Progenitor cell of endocrine pancreas (in vitro differentiated cells): ENCODE data around the gene SLC39A12. TPM values are rescaled to one million over a fixed set of nuclear protein-coding genes. Genes with fewer than 3 reads are reported as not detected.

Experiments
- DNase-seq: peaks from one replicate; pipeline ENCODE4 v3.0.0; 2021; ENCODE audit warnings: low spot score; ENCODE audit not compliant: unreplicated experiment
- H3K27ac Mint-ChIP-seq: 2 replicates; pipeline ENCODE4 v1.8.0; 2021; ENCODE audit warnings: mild to moderate bottlenecking, moderate library complexity, mixed read lengths
- H3K27me3 Mint-ChIP-seq: 2 replicates; pipeline ENCODE4 v1.8.0; 2021; ENCODE audit warnings: mixed read lengths
- H3K36me3 Mint-ChIP-seq: 2 replicates; pipeline ENCODE4 v1.8.0; 2022; ENCODE audit warnings: mixed read lengths; ENCODE audit not compliant: insufficient read depth
- H3K4me1 Mint-ChIP-seq: 2 replicates; pipeline ENCODE4 v1.8.0; 2021; ENCODE audit warnings: low read depth, mixed read lengths
- H3K4me3 Mint-ChIP-seq: 2 replicates; pipeline ENCODE4 v1.8.0; 2021; ENCODE audit warnings: low read depth, mild to moderate bottlenecking, moderate library complexity, mixed read lengths
- H3K9me3 Mint-ChIP-seq: 2 replicates; pipeline ENCODE4 v1.8.0; 2021; ENCODE audit warnings: low read depth, mixed read lengths
- total RNA-seq: library from RNA; stranded (reverse); gene quantifications from 2 replicates; pipeline ENCODE4 v1.2.1, GENCODE V29; 2021
- TF ChIP-seq, protein P1 (sequence below): fragments of 200-600 bp; sonication (generic); IDR thresholded peaks from one replicate; pipeline ENCODE4 v1.5.0; 2021; ENCODE audit warnings: antibody characterized with exemption, mild to moderate bottlenecking; ENCODE audit not compliant: unreplicated experiment

The SLC39A12 gene
- total RNA-seq, 1 donor from 2014 or later: not detected

GRCh38 chr10:17910125-17910789, 41.5 kb upstream of the SLC39A12 start:
- Mint-ChIP-seq H3K9me3 (peaks cover 6% of the 10 kb centered on the region), H3K36me3 (peaks cover 1% of the 10 kb centered on the region), H3K4me1 (peaks cover 11% of the 10 kb centered on the region), H3K27me3 (peaks cover 15% of the 10 kb centered on the region), H3K4me3 (no peak overlapping the region), H3K27ac (no peak overlapping the region)
- no peak for DNase-seq
- TF ChIP-seq, protein P1, sequence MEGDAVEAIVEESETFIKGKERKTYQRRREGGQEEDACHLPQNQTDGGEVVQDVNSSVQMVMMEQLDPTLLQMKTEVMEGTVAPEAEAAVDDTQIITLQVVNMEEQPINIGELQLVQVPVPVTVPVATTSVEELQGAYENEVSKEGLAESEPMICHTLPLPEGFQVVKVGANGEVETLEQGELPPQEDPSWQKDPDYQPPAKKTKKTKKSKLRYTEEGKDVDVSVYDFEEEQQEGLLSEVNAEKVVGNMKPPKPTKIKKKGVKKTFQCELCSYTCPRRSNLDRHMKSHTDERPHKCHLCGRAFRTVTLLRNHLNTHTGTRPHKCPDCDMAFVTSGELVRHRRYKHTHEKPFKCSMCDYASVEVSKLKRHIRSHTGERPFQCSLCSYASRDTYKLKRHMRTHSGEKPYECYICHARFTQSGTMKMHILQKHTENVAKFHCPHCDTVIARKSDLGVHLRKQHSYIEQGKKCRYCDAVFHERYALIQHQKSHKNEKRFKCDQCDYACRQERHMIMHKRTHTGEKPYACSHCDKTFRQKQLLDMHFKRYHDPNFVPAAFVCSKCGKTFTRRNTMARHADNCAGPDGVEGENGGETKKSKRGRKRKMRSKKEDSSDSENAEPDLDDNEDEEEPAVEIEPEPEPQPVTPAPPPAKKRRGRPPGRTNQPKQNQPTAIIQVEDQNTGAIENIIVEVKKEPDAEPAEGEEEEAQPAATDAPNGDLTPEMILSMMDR: peak; percentile 58

GRCh38 chr10:17912754-17913153, 39.0 kb upstream of the SLC39A12 start:
- Mint-ChIP-seq H3K27ac (no peak overlapping the region), H3K9me3 (peaks cover 6% of the 10 kb centered on the region), H3K36me3 (peaks cover 1% of the 10 kb centered on the region), H3K4me3 (no peak overlapping the region), H3K4me1 (peaks cover 5% of the 10 kb centered on the region), H3K27me3 (peaks cover 4% of the 10 kb centered on the region)
- no peak for DNase-seq
- TF ChIP-seq, protein P1: no peak

DNA sequence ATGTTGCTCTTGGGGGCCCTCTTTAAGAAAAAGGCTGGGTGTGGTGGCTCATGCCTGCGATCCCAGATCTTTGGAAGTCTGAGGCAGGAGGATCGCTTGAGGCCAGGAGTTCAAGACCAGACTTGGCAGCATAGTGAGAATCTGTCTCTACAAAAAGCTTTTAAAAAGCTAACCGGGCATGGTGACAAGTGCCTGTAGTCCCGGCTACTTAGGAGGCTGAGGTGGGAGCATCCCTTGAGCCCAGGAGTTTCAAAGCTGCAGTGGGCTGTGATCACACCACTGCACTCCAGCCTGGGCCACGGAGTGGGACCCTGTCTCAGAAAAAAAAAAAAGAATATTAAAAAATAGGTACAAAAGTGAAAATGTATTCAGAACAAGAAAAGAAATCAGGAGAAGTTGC, 38.1 kb upstream of the SLC39A12 start:
- Mint-ChIP-seq H3K36me3 (peaks cover 1% of the 10 kb centered on the region), H3K9me3 (peaks cover 6% of the 10 kb centered on the region), H3K4me1 (no peaks in the 10 kb centered on the region), H3K4me3 (no peak overlapping the region), H3K27me3 (peaks cover 2% of the 10 kb centered on the region), H3K27ac (no peak overlapping the region)
- TF ChIP-seq, protein P1: no peak
- no peak for DNase-seq

- no peak for DNase-seq
- Mint-ChIP-seq H3K9me3 (peaks cover 6% of the 10 kb centered on the region), H3K4me3 (no peak overlapping the region), H3K36me3 (peaks cover 1% of the 10 kb centered on the region), H3K27ac (no peak overlapping the region), H3K4me1 (no peaks in the 10 kb centered on the region), H3K27me3 (peaks cover 2% of the 10 kb centered on the region)
- TF ChIP-seq, protein P1: no peak
Observed at GRCh38 chr10:17914169-17915045, 37.3 kb upstream of the SLC39A12 start.

DNA sequence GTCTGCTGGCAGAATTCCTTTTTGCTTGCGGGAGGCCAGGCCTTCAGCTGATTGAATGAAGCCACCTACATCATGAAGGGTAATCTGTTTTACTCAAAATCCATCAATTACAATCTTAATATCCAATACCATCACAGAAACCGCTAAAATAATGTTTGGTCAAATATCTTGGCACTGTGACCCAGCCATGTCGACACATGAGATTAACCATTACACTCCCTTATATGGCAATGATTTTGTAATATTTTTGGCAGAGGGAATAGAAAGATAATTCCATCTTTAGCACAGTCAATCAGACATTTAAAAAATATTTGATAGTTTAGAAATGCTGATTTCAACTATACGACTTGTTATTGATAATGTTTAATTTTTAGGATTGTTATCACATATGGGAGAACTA, 36.5 kb upstream of the SLC39A12 start:
- Mint-ChIP-seq H3K4me1 (no peaks in the 10 kb centered on the region), H3K4me3 (no peak overlapping the region), H3K27me3 (peaks cover 2% of the 10 kb centered on the region), H3K36me3 (peaks cover 1% of the 10 kb centered on the region), H3K27ac (no peak overlapping the region), H3K9me3 (peaks cover 9% of the 10 kb centered on the region)
- DNase-seq: no peak
- TF ChIP-seq, protein P1: no peak
